ENCODE results near the gene SLA2. TPM values are rescaled to one million over a fixed set of nuclear protein-coding genes. Genes with fewer than 3 reads are reported as not detected.

Gene SLA2
- total and polyA plus RNA-seq, 12 donors: 0.12 to 1.1 (median 0.46) TPM

DNA sequence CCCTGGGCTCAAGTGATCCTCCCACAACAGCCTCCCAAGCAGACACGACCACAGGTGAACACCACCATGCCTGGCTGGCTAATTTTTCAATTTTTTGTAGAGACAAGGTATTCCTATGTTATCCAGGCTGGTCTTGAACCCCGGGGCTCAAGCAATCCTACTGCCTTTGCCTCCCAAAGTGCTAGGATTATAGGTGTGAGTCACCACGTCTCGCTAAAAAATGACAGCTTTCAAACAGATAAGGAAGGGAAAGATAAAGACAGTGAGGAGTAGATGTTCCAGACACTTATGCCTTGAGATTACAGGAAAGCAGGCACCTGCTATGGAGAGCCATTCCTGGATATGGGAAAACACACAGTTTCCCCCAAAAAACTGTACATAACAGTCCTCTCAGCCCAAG is 40.9 kb upstream of the SLA2 start:
- DNase-seq: no peak
- Histone ChIP-seq H3K27me3 (no peaks in the 10 kb centered on the region), H3K4me1 (replicated peaks in 1 of 2) (no peaks in the 10 kb centered on the region), H3K36me3 (replicated peaks in 1 of 2) (peaks cover 0 to 37% of the 10 kb centered on the region in 2 donors), H3K27ac (no peak overlapping the region), H3K9me3 (replicated peaks in 1 of 3) (no peaks in the 10 kb centered on the region), H3K4me3 (no peak overlapping the region)
- TF ChIP-seq, protein P1, sequence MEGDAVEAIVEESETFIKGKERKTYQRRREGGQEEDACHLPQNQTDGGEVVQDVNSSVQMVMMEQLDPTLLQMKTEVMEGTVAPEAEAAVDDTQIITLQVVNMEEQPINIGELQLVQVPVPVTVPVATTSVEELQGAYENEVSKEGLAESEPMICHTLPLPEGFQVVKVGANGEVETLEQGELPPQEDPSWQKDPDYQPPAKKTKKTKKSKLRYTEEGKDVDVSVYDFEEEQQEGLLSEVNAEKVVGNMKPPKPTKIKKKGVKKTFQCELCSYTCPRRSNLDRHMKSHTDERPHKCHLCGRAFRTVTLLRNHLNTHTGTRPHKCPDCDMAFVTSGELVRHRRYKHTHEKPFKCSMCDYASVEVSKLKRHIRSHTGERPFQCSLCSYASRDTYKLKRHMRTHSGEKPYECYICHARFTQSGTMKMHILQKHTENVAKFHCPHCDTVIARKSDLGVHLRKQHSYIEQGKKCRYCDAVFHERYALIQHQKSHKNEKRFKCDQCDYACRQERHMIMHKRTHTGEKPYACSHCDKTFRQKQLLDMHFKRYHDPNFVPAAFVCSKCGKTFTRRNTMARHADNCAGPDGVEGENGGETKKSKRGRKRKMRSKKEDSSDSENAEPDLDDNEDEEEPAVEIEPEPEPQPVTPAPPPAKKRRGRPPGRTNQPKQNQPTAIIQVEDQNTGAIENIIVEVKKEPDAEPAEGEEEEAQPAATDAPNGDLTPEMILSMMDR (IDR thresholded peaks at IDR 0.05): no peak
- no peak for TF ChIP-seq POLR2A (IDR thresholded peaks at IDR 0.05)
- intact Hi-C loops (cut with DNase I): no loop called here
- WGBS, 4 donors: 77 to 83% (median 78%) methylated on average over 4 of the region's 4 CpGs

DNA sequence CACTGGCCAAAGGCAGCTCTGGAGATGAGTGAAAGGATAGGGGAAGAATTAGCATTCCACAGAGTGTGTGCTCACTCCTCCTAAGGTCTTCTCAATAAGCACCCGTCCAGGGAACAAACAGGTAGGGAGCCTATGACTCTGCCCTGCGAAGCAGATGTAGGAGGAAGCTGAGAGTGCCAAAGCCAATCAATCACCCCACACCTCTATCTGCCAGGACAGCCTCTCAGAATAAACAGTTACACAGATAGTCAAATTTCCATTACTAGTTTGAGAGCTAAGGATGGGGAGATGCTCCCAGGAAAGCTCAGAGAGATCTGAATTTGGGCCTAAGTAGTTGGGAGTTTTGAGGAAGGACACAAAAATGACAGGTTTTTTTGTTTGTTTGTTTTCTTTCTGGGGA is 40.5 kb upstream of the SLA2 start:
- H3K9me3 ChIP-seq (replicated peaks in 1 of 3): no peaks in the 10 kb centered on the region
- no peaks in the 10 kb centered on the region for H3K27me3 ChIP-seq
- TF ChIP-seq, protein P1 (IDR thresholded peaks at IDR 0.05): no peak
- TF ChIP-seq POLR2A (IDR thresholded peaks at IDR 0.05): no peak
- DNase-seq: no peak
- H3K27ac ChIP-seq: no peak overlapping the region
- no peaks in the 10 kb centered on the region for H3K4me1 ChIP-seq (replicated peaks in 1 of 2)
- peaks cover 0 to 41% of the 10 kb centered on the region in 2 donors for H3K36me3 ChIP-seq (replicated peaks in 1 of 2)
- H3K4me3 ChIP-seq: no peak overlapping the region
- intact Hi-C loops (cut with DNase I): no loop called here
- 87 to 95% (median 91%) methylated on average over 2 of the region's 2 CpGs for WGBS, 4 donors

- intact Hi-C loops (cut with DNase I): no loop called here
Measured at GRCh38 chr20:36684747-36685146, 38.8 kb upstream of the SLA2 start.

DNA sequence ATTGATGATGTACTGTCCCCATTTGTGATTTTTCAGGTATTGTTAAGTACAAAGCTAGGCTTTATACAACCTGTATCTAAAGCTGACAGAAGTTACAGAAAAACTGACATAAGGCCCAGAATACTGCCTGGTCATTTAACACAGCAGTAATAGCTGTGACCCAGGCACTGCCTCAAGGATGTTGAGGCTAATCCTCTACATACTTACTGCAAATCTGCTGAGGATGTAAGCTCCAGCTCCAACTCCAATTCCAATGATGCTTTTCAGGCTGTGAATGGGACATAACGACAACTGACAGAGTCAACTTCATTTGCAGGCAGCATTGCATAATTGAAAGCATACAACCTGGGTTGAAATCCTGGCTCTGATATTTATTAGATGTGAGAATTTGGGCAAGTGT is 36.3 kb upstream of the SLA2 start:
- intact Hi-C loops (cut with DNase I): no loop called here
- DNase-seq: no peak
- no peaks in the 10 kb centered on the region for H3K27me3 ChIP-seq
- no peak overlapping the region for H3K27ac ChIP-seq
- peaks cover 0 to 69% of the 10 kb centered on the region in 2 donors for H3K36me3 ChIP-seq (replicated peaks in 1 of 2)
- H3K9me3 ChIP-seq (replicated peaks in 1 of 3): no peaks in the 10 kb centered on the region
- 83 to 100% (median 89%) methylated on average over 1 of the region's 1 CpG for WGBS, 4 donors
- H3K4me3 ChIP-seq: no peak overlapping the region
- H3K4me1 ChIP-seq (replicated peaks in 1 of 2): no peaks in the 10 kb centered on the region
- no peak for TF ChIP-seq POLR2A (IDR thresholded peaks at IDR 0.05)
- TF ChIP-seq, protein P1 (IDR thresholded peaks at IDR 0.05): no peak

More at GRCh38 chr20:36684747-36685146, 38.8 kb upstream of the SLA2 start:
- Histone ChIP-seq H3K27ac (no peak overlapping the region), H3K36me3 (replicated peaks in 1 of 2) (peaks cover 0 to 52% of the 10 kb centered on the region in 2 donors), H3K4me1 (replicated peaks in 1 of 2) (no peaks in the 10 kb centered on the region), H3K27me3 (no peaks in the 10 kb centered on the region), H3K9me3 (replicated peaks in 1 of 3) (no peaks in the 10 kb centered on the region), H3K4me3 (no peak overlapping the region)
- no peak for TF ChIP-seq POLR2A (IDR thresholded peaks at IDR 0.05)
- TF ChIP-seq, protein P1 (IDR thresholded peaks at IDR 0.05): no peak
- no peak for DNase-seq
- WGBS, 4 donors: 91 to 97% (median 95%) methylated on average over 6 of the region's 6 CpGs

All from adrenal gland (tissue), 12 donors.